WTC11 (cell line): ENCODE measurements around the gene SORCS2.

ENCODE experiments used
- ZNF121 ChIP-seq: sonication (generic); formaldehyde crosslinking; IDR thresholded peaks from 2 replicates; pipeline ENCODE4 v1.8.0; 2023; ENCODE audit warnings: missing genetic modification reagents
- TF ChIP-seq, protein P1 (sequence below): fragments of 200-600 bp; IDR thresholded peaks from 2 replicates; pipeline ENCODE4 v1.8.0; 2022; ENCODE audit warnings: antibody characterized with exemption

GRCh38 chr4:7425591-7426468 lies 233.5 kb downstream of the SORCS2 start:
- TF ChIP-seq, protein P1, sequence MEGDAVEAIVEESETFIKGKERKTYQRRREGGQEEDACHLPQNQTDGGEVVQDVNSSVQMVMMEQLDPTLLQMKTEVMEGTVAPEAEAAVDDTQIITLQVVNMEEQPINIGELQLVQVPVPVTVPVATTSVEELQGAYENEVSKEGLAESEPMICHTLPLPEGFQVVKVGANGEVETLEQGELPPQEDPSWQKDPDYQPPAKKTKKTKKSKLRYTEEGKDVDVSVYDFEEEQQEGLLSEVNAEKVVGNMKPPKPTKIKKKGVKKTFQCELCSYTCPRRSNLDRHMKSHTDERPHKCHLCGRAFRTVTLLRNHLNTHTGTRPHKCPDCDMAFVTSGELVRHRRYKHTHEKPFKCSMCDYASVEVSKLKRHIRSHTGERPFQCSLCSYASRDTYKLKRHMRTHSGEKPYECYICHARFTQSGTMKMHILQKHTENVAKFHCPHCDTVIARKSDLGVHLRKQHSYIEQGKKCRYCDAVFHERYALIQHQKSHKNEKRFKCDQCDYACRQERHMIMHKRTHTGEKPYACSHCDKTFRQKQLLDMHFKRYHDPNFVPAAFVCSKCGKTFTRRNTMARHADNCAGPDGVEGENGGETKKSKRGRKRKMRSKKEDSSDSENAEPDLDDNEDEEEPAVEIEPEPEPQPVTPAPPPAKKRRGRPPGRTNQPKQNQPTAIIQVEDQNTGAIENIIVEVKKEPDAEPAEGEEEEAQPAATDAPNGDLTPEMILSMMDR = no peak
- no peak for TF ChIP-seq ZNF121 (CRISPR knock-in tag)
